Ascending aorta (tissue), 2 donors: ENCODE measurements around the gene SLC6A4. TPM values are rescaled to one million over a fixed set of nuclear protein-coding genes. Genes with fewer than 3 reads are reported as not detected.

Experiments
- DNase-seq, 2 donors: peaks; one replicate each; pipeline ENCODE4 v3.0.0-alpha.2; 2019; ENCODE audit warnings: low spot score in 2 of 2
- H3K27ac ChIP-seq, 2 donors: fragments of 200-600 bp; sonication (generic); one replicate each; pipeline ENCODE4 v1.5.1; 2016 to 2017; ENCODE audit warnings: mild to moderate bottlenecking in 1 of 2
- H3K27me3 ChIP-seq: fragments of 200-600 bp; sonication (generic); one replicate; pipeline ENCODE4 v1.5.1; 2017
- H3K36me3 ChIP-seq, 2 donors: fragments of 200-600 bp; sonication (generic); one replicate each; pipeline ENCODE4 v1.5.1; 2016
- H3K4me1 ChIP-seq, 2 donors: fragments of 200-600 bp; sonication (generic); one replicate each; pipeline ENCODE4 v1.5.1; 2016 to 2017; ENCODE audit warnings: mild to moderate bottlenecking in 1 of 2
- H3K4me3 ChIP-seq, 2 donors: fragments of 200-600 bp; sonication (generic); one replicate each; pipeline ENCODE4 v1.5.1; 2016 to 2017; ENCODE audit warnings: mild to moderate bottlenecking in 1 of 2
- H3K9me3 ChIP-seq, 2 donors: fragments of 200-600 bp; sonication (generic); one replicate each; pipeline ENCODE4 v1.5.1; 2016
- CTCF ChIP-seq, 3 experiments: fragments of 200-600 bp in 2 of 3; fragments of 450-650 bp in 1 of 3; sonication (generic) in 2 of 3; IDR thresholded peaks; one replicate each; pipeline ENCODE4 v1.5.1; 2016 to 2019; ENCODE audit warnings: antibody characterized with exemption in 3 of 3, mild to moderate bottlenecking in 1 of 3, moderate library complexity in 1 of 3
- intact Hi-C: fragments of 100-400 bp; cut with DNase I; formaldehyde crosslinking; loops from one replicate; pipeline ENCODE4 v1.15.1; 2023
- total RNA-seq: library from RNA; depleted of rRNA; stranded (reverse); fragments of >200 nt; gene quantifications from one replicate; pipeline ENCODE4 v1.1.0, GENCODE V29; 2016

The SLC6A4 gene
- total RNA-seq, 1 donor from 2014 or later, result 0.85 TPM

DNA sequence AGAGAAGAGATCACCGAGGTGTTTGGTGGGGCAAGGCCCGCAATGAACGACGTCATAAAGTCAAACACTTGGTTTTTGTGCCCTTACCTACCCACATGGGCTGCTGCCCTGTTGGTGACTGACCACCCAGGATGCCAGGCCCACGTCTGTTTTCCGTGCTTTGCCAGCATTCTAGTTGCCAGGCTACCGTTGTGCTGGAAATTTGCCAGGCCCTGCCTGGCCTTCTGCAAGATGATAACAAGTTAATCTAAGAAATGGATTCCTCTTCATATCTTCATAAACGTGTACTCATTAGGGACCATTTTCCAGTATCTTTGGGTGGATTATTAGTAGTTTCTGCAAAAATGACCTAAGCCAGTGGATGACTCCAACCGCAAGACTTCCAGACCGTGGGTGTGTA, 35.4 kb downstream of the SLC6A4 start:
- intact Hi-C loops, result no loop called here
- Histone ChIP-seq H3K9me3 (no peaks in the 10 kb centered on the region), H3K27ac (no peak overlapping the region), H3K36me3 (no peaks in the 10 kb centered on the region), H3K27me3 (no peaks in the 10 kb centered on the region), H3K4me3 (no peak overlapping the region), H3K4me1 (no peaks in the 10 kb centered on the region)
- no peak for DNase-seq
- TF ChIP-seq CTCF (IDR thresholded peaks at IDR 0.05), result no peak

GRCh38 chr17:30199600-30199999, 35.9 kb downstream of the SLC6A4 start:
- no peak overlapping the region for H3K4me3 ChIP-seq
- H3K36me3 ChIP-seq, result no peaks in the 10 kb centered on the region
- no peaks in the 10 kb centered on the region for H3K27me3 ChIP-seq
- intact Hi-C loops, result no loop called here
- no peaks in the 10 kb centered on the region for H3K4me1 ChIP-seq
- H3K27ac ChIP-seq, result no peak overlapping the region
- no peaks in the 10 kb centered on the region for H3K9me3 ChIP-seq
- no peak for TF ChIP-seq CTCF (IDR thresholded peaks at IDR 0.05)
- no peak for DNase-seq

DNA sequence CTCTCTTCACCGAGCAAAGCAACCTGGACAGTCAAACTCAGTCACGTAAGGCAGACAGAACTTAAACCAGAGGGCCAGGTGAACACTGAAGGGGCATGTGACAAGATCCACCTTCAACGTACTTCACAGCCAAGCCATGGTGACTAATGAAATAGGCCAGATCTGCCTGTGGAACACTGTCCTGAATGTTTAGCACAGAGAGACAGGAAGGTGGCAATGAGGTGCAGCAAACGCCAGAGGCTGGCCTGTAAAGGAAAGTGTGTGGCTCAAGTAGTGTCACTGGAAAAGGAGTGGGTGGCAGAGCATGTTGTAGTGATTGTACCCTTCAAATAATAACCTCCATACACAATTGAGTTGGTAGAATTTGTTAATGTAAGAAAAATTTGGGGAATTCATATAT, 38.1 kb downstream of the SLC6A4 start:
- Histone ChIP-seq H3K27ac (no peak overlapping the region), H3K36me3 (no peaks in the 10 kb centered on the region), H3K4me1 (no peaks in the 10 kb centered on the region), H3K9me3 (no peaks in the 10 kb centered on the region), H3K27me3 (no peaks in the 10 kb centered on the region), H3K4me3 (no peak overlapping the region)
- intact Hi-C loops, result no loop called here
- DNase-seq, result no peak
- no peak for TF ChIP-seq CTCF (IDR thresholded peaks at IDR 0.05)

DNA sequence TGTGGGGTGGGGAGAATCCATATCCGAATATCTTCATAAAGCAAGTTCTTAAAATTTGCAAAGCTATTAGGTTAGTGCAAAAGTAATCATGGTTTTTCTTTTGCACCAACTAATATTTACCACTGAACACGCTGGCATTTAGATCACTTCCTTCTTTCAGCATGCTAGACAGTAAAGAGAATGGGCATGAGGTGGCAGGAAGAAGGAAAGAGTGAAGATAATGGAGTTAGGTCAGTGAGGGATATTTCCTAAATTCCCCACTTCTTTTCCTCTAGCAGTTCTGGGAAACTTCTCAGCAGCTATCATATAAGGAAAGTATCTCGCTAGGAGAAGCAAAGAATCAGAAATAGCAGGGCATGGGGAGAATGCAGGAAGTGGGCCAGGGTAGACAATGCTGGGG, 39.0 kb downstream of the SLC6A4 start:
- Histone ChIP-seq H3K9me3 (no peaks in the 10 kb centered on the region), H3K4me1 (no peaks in the 10 kb centered on the region), H3K27me3 (no peaks in the 10 kb centered on the region), H3K4me3 (no peak overlapping the region), H3K36me3 (no peaks in the 10 kb centered on the region), H3K27ac (no peak overlapping the region)
- intact Hi-C loops, result no loop called here
- no peak for DNase-seq
- no peak for TF ChIP-seq CTCF (IDR thresholded peaks at IDR 0.05)

DNA sequence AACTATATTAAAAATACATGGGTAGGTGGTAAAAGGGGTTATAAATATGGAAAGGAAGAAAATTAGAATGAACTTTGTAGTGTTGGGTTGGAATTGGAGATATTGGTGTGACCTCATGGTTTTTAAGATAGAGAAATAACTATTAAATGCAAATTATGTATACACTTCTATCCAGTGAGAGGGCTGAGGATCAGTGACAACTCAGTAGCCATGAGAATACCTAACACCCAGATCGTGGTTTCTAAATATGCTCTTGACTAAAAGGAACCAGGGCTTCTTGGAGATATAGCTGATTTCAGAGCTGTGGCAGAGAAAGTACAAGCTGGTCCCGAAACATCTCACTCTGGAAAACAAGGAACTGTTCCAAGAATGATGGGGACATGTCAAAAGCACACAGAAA, 44.4 kb downstream of the SLC6A4 start:
- no peak overlapping the region for H3K4me3 ChIP-seq
- H3K9me3 ChIP-seq, result no peaks in the 10 kb centered on the region
- TF ChIP-seq CTCF (IDR thresholded peaks at IDR 0.05), result no peak
- intact Hi-C loops, result no loop called here
- peaks cover under 1 to 10% of the 10 kb centered on the region in 2 donors for H3K36me3 ChIP-seq
- no peak for DNase-seq
- no peaks in the 10 kb centered on the region for H3K27me3 ChIP-seq
- no peaks in the 10 kb centered on the region for H3K4me1 ChIP-seq
- H3K27ac ChIP-seq, result no peak overlapping the region

- TF ChIP-seq CTCF (IDR thresholded peaks at IDR 0.05), result no peak
- intact Hi-C loops, result no loop called here
- no peak for DNase-seq
These were observed 47.1 kb downstream of the SLC6A4 start for GRCh38 chr17:30188211-30188939.

More at GRCh38 chr17:30188211-30188939, 47.1 kb downstream of the SLC6A4 start:
- no peaks in the 10 kb centered on the region for H3K27me3 ChIP-seq
- no peak overlapping the region for H3K27ac ChIP-seq
- no peaks in the 10 kb centered on the region for H3K4me1 ChIP-seq
- H3K36me3 ChIP-seq, result peaks cover 24 to 37% of the 10 kb centered on the region in 2 donors
- no peaks in the 10 kb centered on the region for H3K9me3 ChIP-seq
- H3K4me3 ChIP-seq, result no peak overlapping the region
